ENCODE data around the gene IRX3. TPM values are rescaled to one million over a fixed set of nuclear protein-coding genes. Genes with fewer than 3 reads are reported as not detected.

The IRX3 gene
- not detected for total RNA-seq

GRCh38 chr16:54286366-54287130, at the start of gene IRX3:
Gene IRX3, minus strand, starts transcription at chr16:54286787. Its CDS starts 737 bp downstream, at chr16:54286050.
- Mint-ChIP-seq H3K36me3 (peaks cover 5% of the 10 kb centered on the region), H3K27me3 (peaks cover 45 to 62% of the 10 kb centered on the region in 2 donors), H3K4me3 (peak within 1 kb of the TSS; percentile 83), H3K27ac (no peak within 1 kb of the TSS), H3K9me3 (no peaks in the 10 kb centered on the region), H3K4me1 (ENCODE audit: low read depth in 2 of 2) (peaks cover 6 to 21% of the 10 kb centered on the region in 2 donors)
- DNase-seq (ENCODE audit: low spot score): no peak
- no peak for ATAC-seq

- no peaks in the 10 kb centered on the region for H3K9me3 Mint-ChIP-seq
- H3K36me3 Mint-ChIP-seq: no peaks in the 10 kb centered on the region
- no peaks in the 10 kb centered on the region for H3K4me1 Mint-ChIP-seq (ENCODE audit: low read depth in 2 of 2)
- peaks cover 20 to 29% of the 10 kb centered on the region in 2 donors for H3K27me3 Mint-ChIP-seq
- H3K27ac Mint-ChIP-seq: no peak overlapping the region
- ATAC-seq (no peak), DNase-seq (ENCODE audit: low spot score) (no peak)
- no peak overlapping the region for H3K4me3 Mint-ChIP-seq
Observed at GRCh38 chr16:54335230-54335629, 48.6 kb upstream of the IRX3 start.

DNA sequence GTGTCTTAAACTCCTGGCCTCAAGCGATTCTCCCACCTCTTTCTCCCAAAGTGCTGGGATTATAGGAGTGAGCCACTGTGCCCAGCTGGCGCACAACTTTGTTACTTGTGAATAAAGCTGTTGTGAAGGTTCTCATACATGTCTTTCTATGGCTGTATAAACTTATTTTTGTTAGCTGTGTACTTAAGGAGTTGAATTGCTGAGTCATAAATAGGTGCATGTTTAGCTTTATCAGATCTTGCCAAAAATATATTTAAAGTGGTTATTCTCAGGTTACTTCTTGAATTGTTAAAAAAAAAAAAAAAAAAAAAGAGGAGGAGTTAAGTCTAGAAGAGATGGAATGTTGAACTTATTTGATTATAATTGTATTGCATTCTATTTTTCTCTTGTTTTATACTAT, 47.6 kb upstream of the IRX3 start:
- DNase-seq (ENCODE audit: low spot score) (no peak), ATAC-seq (no peak)
- Mint-ChIP-seq H3K9me3 (no peaks in the 10 kb centered on the region), H3K27me3 (peaks cover 21 to 24% of the 10 kb centered on the region in 2 donors), H3K4me3 (no peak overlapping the region), H3K27ac (no peak overlapping the region), H3K4me1 (ENCODE audit: low read depth in 2 of 2) (no peaks in the 10 kb centered on the region), H3K36me3 (no peaks in the 10 kb centered on the region)

GRCh38 chr16:54331241-54332002, 44.8 kb upstream of the IRX3 start:
- Mint-ChIP-seq H3K27ac (no peak overlapping the region), H3K9me3 (no peaks in the 10 kb centered on the region), H3K27me3 (peaks cover 20 to 28% of the 10 kb centered on the region in 2 donors), H3K36me3 (no peaks in the 10 kb centered on the region), H3K4me1 (ENCODE audit: low read depth in 2 of 2) (no peaks in the 10 kb centered on the region), H3K4me3 (no peak overlapping the region)
- no peak for DNase-seq (ENCODE audit: low spot score)
- ATAC-seq: no peak

- Mint-ChIP-seq H3K27ac (no peak overlapping the region), H3K4me1 (ENCODE audit: low read depth in 2 of 2) (no peaks in the 10 kb centered on the region), H3K4me3 (no peak overlapping the region), H3K9me3 (no peaks in the 10 kb centered on the region), H3K27me3 (peaks cover 0 to 21% of the 10 kb centered on the region in 2 donors), H3K36me3 (no peaks in the 10 kb centered on the region)
- no peak for ATAC-seq
- no peak for DNase-seq (ENCODE audit: low spot score)
Observed at GRCh38 chr16:54327609-54328008, 41.0 kb upstream of the IRX3 start.

DNA sequence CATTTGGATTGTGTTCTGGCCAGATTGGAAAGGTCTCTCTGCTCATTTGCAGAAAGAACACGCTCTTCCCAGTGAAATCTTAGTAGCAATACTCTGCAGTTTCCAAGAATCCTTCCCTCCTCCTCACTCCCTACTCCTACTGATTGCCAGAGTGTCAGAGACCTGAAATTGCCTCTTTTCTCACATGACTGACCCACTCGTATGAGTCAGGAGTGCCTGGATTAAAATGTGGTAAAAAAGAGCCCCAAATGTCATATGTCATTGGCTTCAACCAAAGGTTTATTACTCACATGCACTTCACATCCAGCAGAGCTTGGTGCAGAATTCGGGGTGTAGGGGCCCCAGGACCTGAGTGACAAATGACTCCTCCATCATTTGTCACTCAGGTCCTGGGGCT, 39.7 kb upstream of the IRX3 start:
- Mint-ChIP-seq H3K36me3 (no peaks in the 10 kb centered on the region), H3K4me3 (no peak overlapping the region), H3K4me1 (ENCODE audit: low read depth in 2 of 2) (no peaks in the 10 kb centered on the region), H3K27me3 (peaks cover 0 to 18% of the 10 kb centered on the region in 2 donors), H3K27ac (no peak overlapping the region), H3K9me3 (no peaks in the 10 kb centered on the region)
- ATAC-seq (no peak), DNase-seq (ENCODE audit: low spot score) (no peak)

DNA sequence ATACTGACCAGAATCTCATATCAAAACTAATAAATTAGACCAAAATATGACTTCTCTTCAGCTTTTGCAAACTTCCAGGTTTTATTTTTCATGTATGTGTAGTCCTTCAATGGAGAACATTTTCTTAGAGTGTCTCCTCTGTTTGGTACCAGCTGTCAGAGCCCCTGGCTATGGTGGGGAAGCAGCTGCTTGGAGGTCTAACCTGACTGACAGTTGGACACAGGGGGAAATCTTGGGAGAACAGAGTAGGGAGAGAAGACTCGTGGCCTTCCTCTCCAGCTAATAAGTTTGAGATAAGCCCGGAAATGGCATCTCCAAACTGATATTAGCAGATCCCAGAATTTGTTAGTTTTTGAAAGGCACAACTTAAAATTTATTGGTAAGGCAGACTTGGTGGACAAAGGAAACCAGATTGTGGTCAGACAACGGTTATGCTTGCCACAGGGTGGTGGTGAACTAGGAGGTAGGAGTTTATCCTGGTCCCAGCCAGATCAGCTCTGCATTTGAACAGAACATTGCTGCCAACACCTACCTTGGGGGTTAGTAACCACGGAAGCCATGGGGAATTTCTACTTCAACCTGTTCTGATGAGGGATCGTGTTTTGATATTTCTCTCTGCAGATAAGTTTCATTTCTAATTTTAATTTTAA, 39.2 kb upstream of the IRX3 start:
- H3K27ac Mint-ChIP-seq: no peak overlapping the region
- H3K4me1 Mint-ChIP-seq (ENCODE audit: low read depth in 2 of 2): no peaks in the 10 kb centered on the region
- peaks cover 0 to 14% of the 10 kb centered on the region in 2 donors for H3K27me3 Mint-ChIP-seq
- ATAC-seq (no peak), DNase-seq (ENCODE audit: low spot score) (no peak)
- H3K9me3 Mint-ChIP-seq: no peaks in the 10 kb centered on the region
- H3K4me3 Mint-ChIP-seq: no peak overlapping the region
- no peaks in the 10 kb centered on the region for H3K36me3 Mint-ChIP-seq

GRCh38 chr16:54324716-54325115, 38.1 kb upstream of the IRX3 start:
- Mint-ChIP-seq H3K4me3 (no peak overlapping the region), H3K27ac (no peak overlapping the region), H3K4me1 (ENCODE audit: low read depth in 2 of 2) (no peaks in the 10 kb centered on the region), H3K36me3 (no peaks in the 10 kb centered on the region), H3K27me3 (peaks cover 0 to 14% of the 10 kb centered on the region in 2 donors), H3K9me3 (no peaks in the 10 kb centered on the region)
- ATAC-seq: no peak
- DNase-seq (ENCODE audit: low spot score): no peak

GRCh38 chr16:54320697-54321340, 34.2 kb upstream of the IRX3 start:
- Mint-ChIP-seq H3K4me3 (no peak overlapping the region), H3K27ac (no peak overlapping the region), H3K36me3 (no peaks in the 10 kb centered on the region), H3K4me1 (ENCODE audit: low read depth in 2 of 2) (no peaks in the 10 kb centered on the region), H3K9me3 (no peaks in the 10 kb centered on the region), H3K27me3 (peaks cover 3 to 5% of the 10 kb centered on the region in 2 donors)
- no peak for DNase-seq (ENCODE audit: low spot score)
- ATAC-seq: no peak

DNA sequence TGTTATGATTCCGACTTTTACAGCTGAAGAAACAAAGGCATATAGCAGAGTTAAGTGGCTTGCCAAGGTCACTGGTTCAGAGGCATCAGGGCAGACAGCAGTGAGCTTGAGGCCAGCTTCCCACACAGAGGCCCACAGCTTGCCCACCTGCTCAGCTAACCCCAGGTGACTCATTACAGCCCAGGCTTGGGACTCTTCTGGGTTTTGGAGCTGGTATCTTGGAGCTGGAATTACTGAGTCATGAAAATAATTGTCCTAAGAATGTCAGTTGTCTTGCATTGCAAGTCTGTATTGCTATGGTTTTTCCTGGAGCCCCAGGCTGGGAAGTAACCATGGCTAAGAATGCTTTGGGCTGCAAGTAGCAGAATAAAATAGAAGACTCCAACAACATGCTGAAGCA, 32.4 kb upstream of the IRX3 start:
- Mint-ChIP-seq H3K27ac (no peak overlapping the region), H3K36me3 (no peaks in the 10 kb centered on the region), H3K27me3 (peaks cover 3 to 14% of the 10 kb centered on the region in 2 donors), H3K4me1 (ENCODE audit: low read depth in 2 of 2) (no peaks in the 10 kb centered on the region), H3K9me3 (no peaks in the 10 kb centered on the region), H3K4me3 (no peak overlapping the region)
- ATAC-seq (no peak), DNase-seq (ENCODE audit: low spot score) (no peak)

DNA sequence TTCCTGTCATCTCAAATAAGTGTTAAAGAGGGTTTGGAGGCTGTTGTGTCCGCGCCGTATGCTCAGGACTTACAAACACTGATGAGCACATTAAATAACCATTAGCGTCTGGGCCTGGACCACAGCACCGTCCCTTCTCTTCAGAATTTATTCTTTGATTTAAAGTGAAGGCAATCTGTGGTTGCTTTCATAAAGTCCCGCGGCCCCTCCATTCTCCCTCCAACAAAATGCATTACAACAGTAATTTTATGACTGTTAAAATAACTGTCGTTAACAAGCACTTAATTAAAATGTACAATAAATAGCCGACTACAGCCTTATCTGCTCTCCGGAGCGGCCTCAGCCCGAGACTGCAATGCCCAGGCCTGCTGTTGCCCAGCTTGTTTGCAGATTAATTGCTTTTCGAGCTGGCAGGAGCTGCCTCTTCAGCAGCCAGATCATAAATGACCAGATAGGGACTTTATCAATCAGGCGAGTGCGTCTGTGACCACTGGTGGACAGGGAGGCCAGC, 30.6 kb upstream of the IRX3 start:
- DNase-seq (ENCODE audit: low spot score) (no peak), ATAC-seq (no peak)
- Mint-ChIP-seq H3K27ac (no peak overlapping the region), H3K4me1 (ENCODE audit: low read depth in 2 of 2) (no peaks in the 10 kb centered on the region), H3K9me3 (no peaks in the 10 kb centered on the region), H3K36me3 (no peaks in the 10 kb centered on the region), H3K27me3 (peaks cover 3 to 18% of the 10 kb centered on the region in 2 donors), H3K4me3 (no peak overlapping the region)

DNA sequence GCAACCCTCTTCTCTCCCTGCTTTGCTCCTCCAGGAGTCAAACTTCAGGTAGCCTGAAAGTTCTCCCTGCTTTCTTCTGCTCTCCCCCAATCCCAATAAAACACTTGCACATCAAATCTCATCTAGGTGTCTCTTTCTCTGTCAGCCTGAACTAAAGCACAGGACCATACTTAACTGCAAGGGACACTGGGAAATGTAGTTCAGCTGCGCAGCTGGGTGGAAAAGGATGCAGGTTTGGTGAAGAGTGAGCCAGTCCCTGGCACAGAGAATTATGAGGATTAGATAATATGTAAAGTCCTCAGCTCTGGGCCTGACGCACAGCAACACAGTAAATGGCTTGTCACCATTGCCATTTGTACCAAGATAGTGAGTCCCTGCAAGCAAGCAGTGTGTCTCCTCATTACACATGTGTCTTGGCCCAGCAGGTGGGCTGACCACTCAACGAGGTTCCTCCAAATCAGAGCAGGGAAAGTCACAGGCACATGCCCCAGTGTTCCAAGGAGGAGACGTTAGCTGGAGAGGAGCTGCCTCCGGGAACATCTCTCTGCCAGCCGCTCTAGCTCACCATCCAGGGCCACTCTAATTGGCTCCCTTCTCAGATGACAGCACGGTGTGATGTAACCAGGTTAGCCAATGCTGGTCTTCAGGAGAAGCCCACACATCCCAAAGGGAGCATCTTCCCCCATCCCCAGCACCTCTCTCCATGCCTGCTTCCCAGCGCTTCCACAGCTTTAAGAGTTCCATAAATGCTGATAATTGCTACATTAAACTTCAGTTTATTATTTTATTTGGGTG, 29.7 kb upstream of the IRX3 start:
- ATAC-seq (no peak), DNase-seq (ENCODE audit: low spot score) (no peak)
- H3K9me3 Mint-ChIP-seq: no peaks in the 10 kb centered on the region
- peaks cover 3 to 18% of the 10 kb centered on the region in 2 donors for H3K27me3 Mint-ChIP-seq
- H3K4me1 Mint-ChIP-seq (ENCODE audit: low read depth in 2 of 2): no peaks in the 10 kb centered on the region
- H3K36me3 Mint-ChIP-seq: no peaks in the 10 kb centered on the region
- H3K4me3 Mint-ChIP-seq: no peak overlapping the region
- no peak overlapping the region for H3K27ac Mint-ChIP-seq

GRCh38 chr16:54313789-54314188, 27.2 kb upstream of the IRX3 start:
- Mint-ChIP-seq H3K4me3 (no peak overlapping the region), H3K4me1 (ENCODE audit: low read depth in 2 of 2) (no peaks in the 10 kb centered on the region), H3K27me3 (peaks cover 0 to 18% of the 10 kb centered on the region in 2 donors), H3K9me3 (no peaks in the 10 kb centered on the region), H3K27ac (no peak overlapping the region), H3K36me3 (no peaks in the 10 kb centered on the region)
- DNase-seq (ENCODE audit: low spot score) (no peak), ATAC-seq (no peak)
